ENCODE measurements around the gene DOC2B.
"Not testable (repeated sequence)": the region's sequence is repeated elsewhere in the genome, so short reads cannot be mapped to it uniquely, and the experiment has no call there.

Gene DOC2B

GRCh38 chr17:205148-205669 lies 23.8 kb upstream of the DOC2B start:
- no peaks in the 10 kb centered on the region for H3K4me1 ChIP-seq (ENCODE audit: insufficient read depth, low read length)
- H3K4me3 ChIP-seq (ENCODE audit: low read length): no peak overlapping the region
- H3K27me3 ChIP-seq (ENCODE audit: insufficient read depth, low read length): peaks cover 9% of the 10 kb centered on the region
- no peaks in the 10 kb centered on the region for H3K36me3 ChIP-seq (ENCODE audit: insufficient read depth, low read length)
- no peaks in the 10 kb centered on the region for H3K9me3 ChIP-seq (ENCODE audit: low read length)
- no peak overlapping the region for H2AFZ ChIP-seq (ENCODE audit: low read depth, low read length)

- Histone ChIP-seq H3K4me3 (ENCODE audit: low read length) (no peak overlapping the region), H2AFZ (ENCODE audit: low read depth, low read length) (no peak overlapping the region), H3K36me3 (ENCODE audit: insufficient read depth, low read length) (no peaks in the 10 kb centered on the region), H3K27me3 (ENCODE audit: insufficient read depth, low read length) (peaks cover 14% of the 10 kb centered on the region), H3K9me3 (ENCODE audit: low read length) (no peaks in the 10 kb centered on the region), H3K4me1 (ENCODE audit: insufficient read depth, low read length) (no peaks in the 10 kb centered on the region)
Measured at GRCh38 chr17:204427-205147, 23.1 kb upstream of the DOC2B start.

- H3K27me3 ChIP-seq (ENCODE audit: insufficient read depth, low read length): peaks cover 17% of the 10 kb centered on the region
- H3K9me3 ChIP-seq (ENCODE audit: low read length): no peaks in the 10 kb centered on the region
- no peak overlapping the region for H3K4me3 ChIP-seq (ENCODE audit: low read length)
- no peaks in the 10 kb centered on the region for H3K36me3 ChIP-seq (ENCODE audit: insufficient read depth, low read length)
- H3K4me1 ChIP-seq (ENCODE audit: insufficient read depth, low read length): no peaks in the 10 kb centered on the region
- H2AFZ ChIP-seq (ENCODE audit: low read depth, low read length): no peak overlapping the region
Measured at GRCh38 chr17:202501-202951, 21.1 kb upstream of the DOC2B start.

GRCh38 chr17:201736-202135 lies 20.3 kb upstream of the DOC2B start:
- H2AFZ ChIP-seq (ENCODE audit: low read depth, low read length); H3K9me3 ChIP-seq (ENCODE audit: low read length); H3K4me1 ChIP-seq (ENCODE audit: insufficient read depth, low read length); H3K36me3 ChIP-seq (ENCODE audit: insufficient read depth, low read length); H3K4me3 ChIP-seq (ENCODE audit: low read length): not testable (repeated sequence)
- peaks cover 19% of the 10 kb centered on the region for H3K27me3 ChIP-seq (ENCODE audit: insufficient read depth, low read length)

- not testable (repeated sequence) for H3K36me3 ChIP-seq (ENCODE audit: insufficient read depth, low read length); H3K9me3 ChIP-seq (ENCODE audit: low read length); H3K4me3 ChIP-seq (ENCODE audit: low read length); H2AFZ ChIP-seq (ENCODE audit: low read depth, low read length); H3K4me1 ChIP-seq (ENCODE audit: insufficient read depth, low read length)
- H3K27me3 ChIP-seq (ENCODE audit: insufficient read depth, low read length): peaks cover 22% of the 10 kb centered on the region
Measured at GRCh38 chr17:201257-201656, 19.8 kb upstream of the DOC2B start.

DNA sequence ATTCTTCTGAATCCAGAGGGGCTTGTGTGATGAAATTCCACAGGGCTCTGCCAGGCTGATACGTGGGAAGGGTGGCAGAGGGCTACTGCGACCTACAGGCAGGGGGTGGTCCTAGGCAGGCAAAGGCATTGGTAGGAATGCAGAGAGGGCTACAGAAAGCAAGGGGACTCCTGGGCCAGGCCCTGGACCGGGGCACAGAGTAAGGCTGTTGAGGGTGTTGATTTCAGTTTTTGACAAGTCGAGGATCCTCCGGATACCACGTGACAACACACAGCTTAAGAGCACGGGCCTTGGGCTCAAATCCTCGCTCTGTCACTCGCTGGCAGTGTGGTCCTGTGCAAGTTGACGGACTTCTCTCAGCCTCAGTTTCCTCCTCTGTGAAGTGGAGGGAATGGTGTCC lies 19.1 kb upstream of the DOC2B start:
- Histone ChIP-seq H3K27me3 (ENCODE audit: insufficient read depth, low read length) (peaks cover 22% of the 10 kb centered on the region), H3K4me1 (ENCODE audit: insufficient read depth, low read length) (no peaks in the 10 kb centered on the region), H3K4me3 (ENCODE audit: low read length) (no peak overlapping the region), H2AFZ (ENCODE audit: low read depth, low read length) (no peak overlapping the region), H3K36me3 (ENCODE audit: insufficient read depth, low read length) (no peaks in the 10 kb centered on the region), H3K9me3 (ENCODE audit: low read length) (no peaks in the 10 kb centered on the region)

- Histone ChIP-seq H3K27me3 (ENCODE audit: insufficient read depth, low read length) (peaks cover 22% of the 10 kb centered on the region), H2AFZ (ENCODE audit: low read depth, low read length) (no peak overlapping the region), H3K9me3 (ENCODE audit: low read length) (no peaks in the 10 kb centered on the region)
Measured at GRCh38 chr17:199806-200545, 18.5 kb upstream of the DOC2B start.

DNA sequence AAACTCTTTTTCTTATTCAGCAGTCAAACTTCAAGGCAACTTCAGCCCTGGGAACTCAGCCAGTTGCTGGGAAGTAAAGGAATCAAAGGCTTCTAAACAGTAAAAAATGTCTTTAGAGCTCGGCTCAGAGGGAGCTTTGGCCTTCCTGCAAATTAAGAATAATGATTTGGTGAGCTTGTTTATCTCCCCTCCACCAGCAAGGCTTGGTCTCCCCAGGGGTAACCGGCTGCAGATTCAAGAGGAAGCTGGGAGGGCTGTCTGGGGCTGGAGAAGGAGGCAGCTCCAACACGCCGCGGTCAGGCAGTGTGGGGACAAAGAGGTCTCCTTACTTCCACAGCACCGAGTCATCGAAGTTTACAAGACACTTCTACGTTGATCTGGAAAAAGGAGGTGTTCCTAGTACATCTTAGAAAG lies 17.7 kb upstream of the DOC2B start:
- H3K27me3 ChIP-seq (ENCODE audit: insufficient read depth, low read length): peaks cover 26% of the 10 kb centered on the region
- no peak overlapping the region for H3K4me3 ChIP-seq (ENCODE audit: low read length)
- H2AFZ ChIP-seq (ENCODE audit: low read depth, low read length): no peak overlapping the region
- no peaks in the 10 kb centered on the region for H3K36me3 ChIP-seq (ENCODE audit: insufficient read depth, low read length)
- H3K4me1 ChIP-seq (ENCODE audit: insufficient read depth, low read length): no peaks in the 10 kb centered on the region
- no peaks in the 10 kb centered on the region for H3K9me3 ChIP-seq (ENCODE audit: low read length)

More at GRCh38 chr17:199806-200545, 18.5 kb upstream of the DOC2B start:
- Histone ChIP-seq H3K36me3 (ENCODE audit: insufficient read depth, low read length) (no peaks in the 10 kb centered on the region), H3K4me1 (ENCODE audit: insufficient read depth, low read length) (no peaks in the 10 kb centered on the region), H3K4me3 (ENCODE audit: low read length) (no peak overlapping the region)

DNA sequence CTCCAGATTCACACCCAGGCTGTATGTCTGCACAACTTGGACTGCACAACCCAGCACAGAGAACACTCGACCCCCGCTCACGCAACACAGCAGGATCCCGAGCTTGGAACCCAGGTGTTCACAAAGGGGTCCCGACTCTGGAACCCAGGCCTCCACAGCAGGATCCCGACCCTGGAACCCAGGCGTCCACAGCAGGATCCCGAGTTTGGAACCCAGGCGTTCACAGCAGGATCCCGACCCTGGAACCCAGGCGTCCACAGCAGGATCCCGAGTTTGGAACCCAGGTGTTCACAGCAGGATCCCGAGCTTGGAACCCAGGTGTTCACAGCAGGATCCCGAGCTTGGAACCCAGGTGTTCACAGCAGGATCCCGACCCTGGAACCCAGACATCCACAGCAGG lies 16.8 kb upstream of the DOC2B start:
- not testable (repeated sequence) for H3K4me3 ChIP-seq (ENCODE audit: low read length); H3K36me3 ChIP-seq (ENCODE audit: insufficient read depth, low read length); H3K9me3 ChIP-seq (ENCODE audit: low read length); H2AFZ ChIP-seq (ENCODE audit: low read depth, low read length); H3K4me1 ChIP-seq (ENCODE audit: insufficient read depth, low read length)
- peaks cover 26% of the 10 kb centered on the region for H3K27me3 ChIP-seq (ENCODE audit: insufficient read depth, low read length)

GRCh38 chr17:197352-197751 lies 15.9 kb upstream of the DOC2B start:
- Histone ChIP-seq H3K4me3 (ENCODE audit: low read length) (no peak overlapping the region), H2AFZ (ENCODE audit: low read depth, low read length) (no peak overlapping the region), H3K36me3 (ENCODE audit: insufficient read depth, low read length) (no peaks in the 10 kb centered on the region), H3K9me3 (ENCODE audit: low read length) (no peaks in the 10 kb centered on the region), H3K27me3 (ENCODE audit: insufficient read depth, low read length) (peaks cover 26% of the 10 kb centered on the region), H3K4me1 (ENCODE audit: insufficient read depth, low read length) (no peaks in the 10 kb centered on the region)

DNA sequence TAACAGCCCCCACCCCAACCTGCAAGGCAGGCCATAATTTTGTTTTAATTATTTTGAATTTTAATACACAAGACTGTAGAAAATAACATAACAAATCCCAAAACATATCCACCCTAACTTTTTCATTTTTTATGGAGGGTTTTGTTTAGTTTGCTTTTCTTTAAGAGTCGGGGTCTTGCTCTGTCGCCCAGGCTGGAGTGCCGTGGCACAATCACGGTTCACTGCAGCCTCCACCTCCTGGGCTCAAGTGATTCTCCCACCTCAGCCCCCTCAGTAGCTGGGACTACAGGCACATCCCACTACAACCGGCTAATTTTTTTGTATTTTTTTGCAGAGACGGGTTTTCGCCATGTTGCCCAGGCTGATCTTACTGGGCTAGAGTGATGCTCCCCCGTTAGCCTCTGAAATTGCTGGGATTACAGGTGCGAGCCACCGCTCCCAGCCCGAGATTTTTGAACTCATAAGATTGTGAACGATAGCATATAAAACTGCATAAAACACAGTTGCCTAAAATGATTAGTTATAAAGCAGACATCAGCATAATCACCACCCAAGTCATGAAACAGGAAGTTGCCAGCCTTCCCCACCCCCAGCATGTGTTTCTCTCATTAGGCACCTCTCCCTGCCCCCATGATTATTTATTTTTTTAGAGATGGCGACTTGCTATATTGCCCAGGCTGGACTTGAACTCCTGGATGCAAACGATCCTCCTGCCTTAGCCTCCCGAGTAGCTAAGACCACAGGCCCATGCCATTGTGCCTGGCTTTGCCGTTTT lies 13.6 kb upstream of the DOC2B start:
- peaks cover 15% of the 10 kb centered on the region for H3K27me3 ChIP-seq (ENCODE audit: insufficient read depth, low read length)
- no peak overlapping the region for H2AFZ ChIP-seq (ENCODE audit: low read depth, low read length)
- no peaks in the 10 kb centered on the region for H3K4me1 ChIP-seq (ENCODE audit: insufficient read depth, low read length)
- H3K9me3 ChIP-seq (ENCODE audit: low read length): no peaks in the 10 kb centered on the region
- H3K36me3 ChIP-seq (ENCODE audit: insufficient read depth, low read length): no peaks in the 10 kb centered on the region
- H3K4me3 ChIP-seq (ENCODE audit: low read length): no peak overlapping the region

- no peaks in the 10 kb centered on the region for H3K36me3 ChIP-seq (ENCODE audit: insufficient read depth, low read length)
- no peaks in the 10 kb centered on the region for H3K9me3 ChIP-seq (ENCODE audit: low read length)
- H3K4me1 ChIP-seq (ENCODE audit: insufficient read depth, low read length): no peaks in the 10 kb centered on the region
- H3K27me3 ChIP-seq (ENCODE audit: insufficient read depth, low read length): peaks cover 9% of the 10 kb centered on the region
- no peak overlapping the region for H2AFZ ChIP-seq (ENCODE audit: low read depth, low read length)
- no peak overlapping the region for H3K4me3 ChIP-seq (ENCODE audit: low read length)
Measured at GRCh38 chr17:193841-194806, 12.7 kb upstream of the DOC2B start.
